Heart left ventricle (tissue), 13 donors: ENCODE data around the gene CHRNB4.

Experiments
- CTCF ChIP-seq, 12 donors: fragments of 200-600 bp; sonication (generic) in 4 of 12; IDR thresholded peaks; one replicate each; pipeline versions ENCODE4 v1.5.0 to v1.8.0; 2018 to 2022; ENCODE audit warnings: antibody characterized with exemption in 12 of 12, mild to moderate bottlenecking in 5 of 12
- POLR2A ChIP-seq, 2 donors: fragments of 450-650 bp; IDR thresholded peaks; one replicate each; pipeline ENCODE4 v1.6.1; 2017; ENCODE audit warnings: antibody characterized with exemption in 2 of 2, mild to moderate bottlenecking in 2 of 2, moderate library complexity in 2 of 2
- donor health status: ischemic (EF 13 %, LVEDD 7.1; RV severe dilation, severe dysfunction).
- donor health status: DM: no; HTN: yes; CAD: no.
- donor health status: DM: no; HTN: no; CAD: no.
- donor health status: ischemic (EF 25% LVEDD 6.9; RV normal size, moderate dysfunction).
- donor health status: ischemic (EF 25% LVEDD 5.7; RV mildly dilated, moderate dysfunction).
- donor health status: ischemic (EF 35%, LVEDD 5.7; RV mildly dilated, moderate dysfunction).
- donor health status: nonischemic (EF 11% LVEDD 7.7; RV severe dilation, severe dysfunction).
- donor health status: DM: yes; HTN: yes; CAD: no.
- donor health status: PGD.
- donor health status: ischemic (EF 29% LVEDD 5.4; RV normal size, mild dysfunction).
- donor health status: nonischemic (EF 23%, LVEDD 6.1; RV moderate dilation, normal function).

- TF ChIP-seq CTCF (IDR thresholded peaks at IDR 0.05) (no peak), POLR2A (IDR thresholded peaks at IDR 0.05) (no peak)
These were observed 16.1 kb downstream of the CHRNB4 start for GRCh38 chr15:78624651-78625590.
